Neural progenitor cell (in vitro differentiated cells): ENCODE measurements around the gene STARD10. TPM values are rescaled to one million over a fixed set of nuclear protein-coding genes. Genes with fewer than 3 reads are reported as not detected.
A peak's percentile ranks its signal among the peaks of the same experiment; 100 is the strongest.

Experiments used
- DNase-seq: peaks from one replicate; pipeline ENCODE4 v3.0.0-alpha.2; 2016; ENCODE audit warnings: low spot score
- H2AFZ ChIP-seq: fragments of 200-600 bp; sonication (generic); replicated peaks from 2 replicates; pipeline ENCODE4 v1.6.1; 2016; ENCODE audit warnings: antibody characterized with exemption
- H3F3A ChIP-seq: fragments of 200-600 bp; sonication (generic); 2 replicates; pipeline ENCODE4 v1.6.1; 2016; ENCODE audit warnings: antibody characterized with exemption, low read depth
- H3K27ac ChIP-seq: fragments of 200-600 bp; sonication (generic); 2 replicates; pipeline ENCODE4 v1.5.1; 2016; ENCODE audit warnings: mild to moderate bottlenecking
- H3K27me3 ChIP-seq: fragments of 200-600 bp; sonication (generic); 2 replicates; pipeline ENCODE4 v1.6.1; 2016; ENCODE audit warnings: mild to moderate bottlenecking, moderate library complexity
- H3K36me3 ChIP-seq: fragments of 200-600 bp; sonication (generic); 2 replicates; pipeline ENCODE4 v1.5.1; 2016
- H3K4me1 ChIP-seq: fragments of 200-600 bp; sonication (generic); 2 replicates; pipeline ENCODE4 v1.6.1; 2016; ENCODE audit warnings: mixed run types
- H3K4me2 ChIP-seq: fragments of 200-600 bp; sonication (generic); 2 replicates; pipeline ENCODE4 v1.6.1; 2016
- H3K4me3 ChIP-seq: fragments of 200-600 bp; sonication (generic); 2 replicates; pipeline ENCODE4 v1.5.1; 2016
- H3K79me2 ChIP-seq: fragments of 200-600 bp; sonication (generic); 2 replicates; pipeline ENCODE4 v1.6.1; 2016; ENCODE audit warnings: low read depth
- H3K9ac ChIP-seq: fragments of 200-600 bp; sonication (generic); 2 replicates; pipeline ENCODE4 v1.6.1; 2016
- H3K9me3 ChIP-seq: fragments of 200-600 bp; sonication (generic); 2 replicates; pipeline ENCODE4 v1.5.1; 2016; ENCODE audit warnings: low read depth
- H4K20me1 ChIP-seq: fragments of 200-600 bp; sonication (generic); 2 replicates; pipeline ENCODE4 v1.6.1; 2016; ENCODE audit warnings: low read depth
- H3K27ac Mint-ChIP-seq: 3 replicates; pipeline ENCODE4 v1.8.0; 2021; ENCODE audit warnings: mixed read lengths
- H3K27me3 Mint-ChIP-seq: 2 replicates; pipeline ENCODE4 v1.8.0; 2022; ENCODE audit warnings: low read depth, mild to moderate bottlenecking, inconsistent platforms, moderate library complexity, mixed read lengths; ENCODE audit not compliant: insufficient read depth
- H3K36me3 Mint-ChIP-seq: 3 replicates; pipeline ENCODE4 v1.8.0; 2021; ENCODE audit warnings: mixed read lengths
- H3K4me1 Mint-ChIP-seq: 3 replicates; pipeline ENCODE4 v1.8.0; 2021; ENCODE audit warnings: mixed read lengths
- H3K4me3 Mint-ChIP-seq: 3 replicates; pipeline ENCODE4 v1.8.0; 2021; ENCODE audit warnings: mild to moderate bottlenecking, moderate library complexity, mixed read lengths
- H3K9me3 Mint-ChIP-seq: 3 replicates; pipeline ENCODE4 v1.8.0; 2020; ENCODE audit warnings: mixed read lengths
- EZH2 ChIP-seq: fragments of 200-600 bp; sonication (generic); IDR thresholded peaks from 2 replicates; pipeline ENCODE4 v1.6.1; 2017; ENCODE audit warnings: antibody characterized with exemption, mild to moderate bottlenecking, moderate library complexity
- EZH2phosphoT487 ChIP-seq: fragments of 200-600 bp; sonication (generic); IDR thresholded peaks from 2 replicates; pipeline ENCODE4 v1.6.1; 2017; ENCODE audit warnings: antibody characterized with exemption
- total RNA-seq: library from RNA; depleted of rRNA; stranded (reverse); fragments of >200 nt; gene quantifications from 2 replicates; pipeline ENCODE4 v1.2.3, GENCODE V29; 2015; ENCODE audit warnings: low replicate concordance
- TF ChIP-seq, protein P1 (sequence below): fragments of 200-600 bp; sonication (generic); IDR thresholded peaks from 2 replicates; pipeline ENCODE4 v1.5.1; 2017; ENCODE audit warnings: antibody characterized with exemption, mild to moderate bottlenecking

The STARD10 gene
- total RNA-seq, 1 donor from 2014 or later = 13.0 TPM

DNA sequence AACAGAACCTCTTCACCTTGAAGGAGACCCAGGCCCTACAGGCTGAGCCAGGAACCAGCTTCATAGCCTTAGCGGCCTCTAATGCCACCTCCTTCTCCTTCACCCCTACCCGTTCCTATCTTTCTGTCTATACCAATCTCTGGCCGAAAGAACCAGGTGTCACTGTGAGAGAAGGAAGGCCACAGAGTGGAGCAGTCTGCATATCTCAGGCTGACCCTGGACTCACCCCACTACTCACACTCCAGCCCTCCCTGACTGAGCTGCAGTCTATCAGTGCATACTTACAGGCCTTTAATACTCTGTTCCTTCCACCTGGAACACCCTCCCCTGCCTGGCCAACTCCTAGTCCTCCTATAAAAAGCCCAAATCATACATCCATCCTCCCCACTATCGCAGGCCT, 74.3 kb downstream of the STARD10 start:
- H4K20me1 ChIP-seq = peaks cover 5% of the 10 kb centered on the region
- no peaks in the 10 kb centered on the region for H3K36me3 ChIP-seq
- no peak for DNase-seq
- no peaks in the 10 kb centered on the region for H3K27me3 ChIP-seq
- Mint-ChIP-seq H3K9me3 (no peaks in the 10 kb centered on the region), H3K27me3 (peaks cover 2% of the 10 kb centered on the region), H3K4me1 (peaks cover 62% of the 10 kb centered on the region), H3K27ac (peak overlapping the region; percentile 36), H3K4me3 (no peak overlapping the region), H3K36me3 (no peaks in the 10 kb centered on the region)
- H3K4me2 ChIP-seq = no peak overlapping the region
- TF ChIP-seq EZH2phosphoT487 (no peak), EZH2 (no peak)
- TF ChIP-seq, protein P1, sequence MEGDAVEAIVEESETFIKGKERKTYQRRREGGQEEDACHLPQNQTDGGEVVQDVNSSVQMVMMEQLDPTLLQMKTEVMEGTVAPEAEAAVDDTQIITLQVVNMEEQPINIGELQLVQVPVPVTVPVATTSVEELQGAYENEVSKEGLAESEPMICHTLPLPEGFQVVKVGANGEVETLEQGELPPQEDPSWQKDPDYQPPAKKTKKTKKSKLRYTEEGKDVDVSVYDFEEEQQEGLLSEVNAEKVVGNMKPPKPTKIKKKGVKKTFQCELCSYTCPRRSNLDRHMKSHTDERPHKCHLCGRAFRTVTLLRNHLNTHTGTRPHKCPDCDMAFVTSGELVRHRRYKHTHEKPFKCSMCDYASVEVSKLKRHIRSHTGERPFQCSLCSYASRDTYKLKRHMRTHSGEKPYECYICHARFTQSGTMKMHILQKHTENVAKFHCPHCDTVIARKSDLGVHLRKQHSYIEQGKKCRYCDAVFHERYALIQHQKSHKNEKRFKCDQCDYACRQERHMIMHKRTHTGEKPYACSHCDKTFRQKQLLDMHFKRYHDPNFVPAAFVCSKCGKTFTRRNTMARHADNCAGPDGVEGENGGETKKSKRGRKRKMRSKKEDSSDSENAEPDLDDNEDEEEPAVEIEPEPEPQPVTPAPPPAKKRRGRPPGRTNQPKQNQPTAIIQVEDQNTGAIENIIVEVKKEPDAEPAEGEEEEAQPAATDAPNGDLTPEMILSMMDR = no peak
- no peaks in the 10 kb centered on the region for H3F3A ChIP-seq
- no peak overlapping the region for H3K27ac ChIP-seq
- H3K4me3 ChIP-seq = no peak overlapping the region
- no peaks in the 10 kb centered on the region for H3K9me3 ChIP-seq
- H2AFZ ChIP-seq = no peak overlapping the region
- H3K79me2 ChIP-seq = peaks cover 4% of the 10 kb centered on the region
- H3K9ac ChIP-seq = no peak overlapping the region
- no peaks in the 10 kb centered on the region for H3K4me1 ChIP-seq

DNA sequence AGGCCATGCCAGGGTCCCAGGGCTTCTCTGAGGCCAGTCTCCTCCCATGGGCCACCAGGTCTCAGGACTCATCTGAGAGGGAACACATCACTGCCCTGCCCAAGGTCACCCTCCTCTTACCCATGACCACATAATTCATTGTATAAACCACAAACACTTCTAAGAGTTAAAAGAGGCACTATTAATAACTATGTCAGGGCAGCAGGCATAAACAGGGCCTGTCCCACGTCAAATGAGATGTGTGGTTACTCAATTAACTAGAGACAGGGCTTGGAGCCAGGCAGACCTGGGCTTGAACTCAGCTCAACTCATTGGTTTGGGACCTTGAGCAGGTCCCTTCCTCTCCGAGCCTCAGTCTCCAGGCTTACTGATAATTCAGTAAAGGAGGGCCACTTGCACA, 74.7 kb downstream of the STARD10 start:
- Mint-ChIP-seq H3K9me3 (no peaks in the 10 kb centered on the region), H3K27me3 (peaks cover 2% of the 10 kb centered on the region), H3K4me1 (peaks cover 66% of the 10 kb centered on the region), H3K4me3 (no peak overlapping the region), H3K27ac (no peak overlapping the region), H3K36me3 (no peaks in the 10 kb centered on the region)
- no peak overlapping the region for H2AFZ ChIP-seq
- H3K4me1 ChIP-seq = no peaks in the 10 kb centered on the region
- H4K20me1 ChIP-seq = peaks cover 5% of the 10 kb centered on the region
- H3K27ac ChIP-seq = no peak overlapping the region
- H3K4me2 ChIP-seq = no peak overlapping the region
- no peaks in the 10 kb centered on the region for H3K36me3 ChIP-seq
- no peak for DNase-seq
- TF ChIP-seq EZH2 (no peak), EZH2phosphoT487 (no peak)
- TF ChIP-seq, protein P1 = no peak
- H3K9ac ChIP-seq = no peak overlapping the region
- no peaks in the 10 kb centered on the region for H3F3A ChIP-seq
- no peak overlapping the region for H3K4me3 ChIP-seq
- no peaks in the 10 kb centered on the region for H3K9me3 ChIP-seq
- H3K79me2 ChIP-seq = no peaks in the 10 kb centered on the region
- H3K27me3 ChIP-seq = no peaks in the 10 kb centered on the region

DNA sequence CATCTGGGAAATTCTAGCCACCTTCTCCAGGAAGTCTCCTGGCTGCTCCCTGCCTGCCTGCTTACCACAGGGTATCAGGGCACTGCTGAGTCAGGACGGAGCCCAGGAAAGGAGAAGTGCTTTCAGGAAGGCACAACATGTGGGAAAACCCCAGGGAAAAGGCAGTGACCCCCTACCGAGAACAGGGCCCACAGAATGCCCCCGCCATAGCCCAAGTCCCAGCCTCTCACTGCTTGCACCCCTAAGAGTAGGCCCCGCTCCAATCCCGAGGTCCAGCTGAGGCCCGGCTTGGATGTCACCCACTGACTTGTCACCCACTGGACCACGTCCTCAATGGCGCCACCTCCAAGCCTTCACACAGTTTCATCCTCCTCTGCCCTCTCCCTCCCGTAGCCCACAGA, 75.7 kb downstream of the STARD10 start:
- Histone ChIP-seq H3F3A (no peaks in the 10 kb centered on the region), H3K36me3 (no peaks in the 10 kb centered on the region), H3K4me1 (peaks cover 3% of the 10 kb centered on the region), H3K4me2 (no peak overlapping the region), H3K9ac (no peak overlapping the region), H4K20me1 (peaks cover 5% of the 10 kb centered on the region), H3K79me2 (no peaks in the 10 kb centered on the region), H3K4me3 (no peak overlapping the region), H2AFZ (no peak overlapping the region), H3K9me3 (no peaks in the 10 kb centered on the region), H3K27me3 (no peaks in the 10 kb centered on the region), H3K27ac (no peak overlapping the region)
- Mint-ChIP-seq H3K27ac (no peak overlapping the region), H3K4me1 (peaks cover 70% of the 10 kb centered on the region), H3K27me3 (peaks cover 2% of the 10 kb centered on the region), H3K36me3 (no peaks in the 10 kb centered on the region), H3K4me3 (no peak overlapping the region), H3K9me3 (no peaks in the 10 kb centered on the region)
- DNase-seq = no peak
- no peak for TF ChIP-seq EZH2
- TF ChIP-seq, protein P1 = no peak
- TF ChIP-seq EZH2phosphoT487 = no peak
